ENCODE results near the gene FMR1. TPM values are rescaled to one million over a fixed set of nuclear protein-coding genes. Genes with fewer than 3 reads are reported as not detected.

Gene FMR1
- total RNA-seq, 1 experiment from 2014 or later, result 24.4 TPM

Other genes starting within 250 kb of the FMR1 start
- gene FMR1NB, start 69.4 kb downstream of the FMR1 start, total RNA-seq (2014; rRNA removed), result not detected in 2 replicates